Hematopoietic multipotent progenitor cell treated with erythropoietin and hydrocortisone succinate and interleukin-3 and kit ligand, for 6 days (in vitro differentiated cells): Measurements from ENCODE around the gene SPTLC2.
A peak's percentile ranks its signal among the peaks of the same experiment; 100 is the strongest.

Experiments used
- DNase-seq: peaks from one replicate; pipeline ENCODE4 v3.0.0-alpha.2; 2015

SPTLC2 gene

DNA sequence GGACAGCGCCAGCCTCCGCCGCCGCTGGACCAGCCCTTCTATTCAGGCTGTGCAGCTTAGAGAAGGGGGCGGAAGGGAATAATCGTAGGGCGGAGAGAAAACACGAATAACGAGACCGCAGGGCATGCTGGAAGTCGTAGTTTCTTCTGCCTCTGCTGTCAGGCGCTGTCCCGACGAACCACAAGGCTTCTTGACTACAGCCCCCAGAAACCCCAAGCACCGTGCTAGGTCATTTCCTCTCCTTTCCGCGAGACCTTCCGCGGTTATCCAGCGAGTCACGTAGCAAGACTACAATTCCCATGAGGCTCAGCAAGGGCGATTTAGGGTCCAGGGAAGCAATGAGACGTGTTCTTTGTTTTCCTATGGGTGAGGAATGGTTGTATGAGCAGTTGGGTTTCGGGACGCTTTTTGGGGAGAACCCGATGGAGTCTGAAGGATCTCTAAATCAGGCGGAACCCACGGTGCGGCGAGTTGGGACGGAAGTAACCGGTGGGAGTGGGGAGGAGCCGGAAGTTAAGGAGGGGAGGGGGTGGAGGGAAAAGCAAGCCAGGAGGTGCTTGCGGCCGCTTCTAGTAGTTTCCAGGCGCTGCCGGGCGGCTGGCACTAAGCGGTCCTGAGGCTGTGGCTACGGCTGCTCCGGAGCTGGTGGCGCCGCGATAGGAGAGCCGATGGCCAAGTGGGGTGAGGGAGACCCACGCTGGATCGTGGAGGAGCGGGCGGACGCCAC lies 158.8 kb downstream of the SPTLC2 start, which contains the start of the genes AHSA1 and VIPAS39:
Gene AHSA1, plus strand, starts transcription at position 572 of the 727 bp plus-strand sequence. Its CDS starts 97 bp downstream, at position 669.
Gene VIPAS39, minus strand, starts transcription at position 80 of the 727 bp plus-strand sequence. CDS start 3,499 bp downstream, outside the sequence.
- DNase-seq = peak; percentile 100

DNA sequence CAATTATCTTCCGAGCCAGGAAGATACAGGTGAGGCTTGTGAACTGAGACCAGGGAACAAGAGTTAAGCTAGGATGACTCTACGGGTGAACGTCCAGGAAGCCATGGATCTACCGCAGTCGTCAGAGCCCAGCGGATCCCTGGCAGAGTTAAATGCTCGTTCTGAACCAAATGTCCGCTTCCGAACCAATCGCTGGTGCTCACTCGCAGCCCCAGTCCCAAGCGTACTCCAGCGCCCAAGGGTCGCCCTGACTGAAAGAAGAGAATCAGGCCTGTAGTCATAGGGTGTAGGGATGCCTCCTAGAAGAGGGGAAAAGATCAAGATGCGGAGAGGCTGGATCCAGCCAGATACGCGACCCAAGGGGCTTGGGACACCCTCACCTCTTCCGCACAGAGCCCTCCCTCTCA lies 159.3 kb downstream of the SPTLC2 start:
- no peak for DNase-seq
